OCI-LY7 (cell line): ENCODE data around the gene PTX4. TPM values are rescaled to one million over a fixed set of nuclear protein-coding genes. Genes with fewer than 3 reads are reported as not detected.

ENCODE experiments used
- BruUV-seq: library from RNA; stranded (reverse); fragments of 400-500 nt; replicated peaks from 2 replicates; lab custom pipeline; 2021; lab: Mats Ljungman, UMichigan
- CTCF ChIA-PET: fragments of 300-600 bp; sonication (Branson Sonifier 250); formaldehyde crosslinking; loops from one replicate; lab custom pipeline; 2022; ENCODE audit warnings: antibody characterized with exemption; ENCODE audit not compliant: unreplicated experiment; lab: Charles Lee
- POLR2A ChIA-PET: fragments of 300-600 bp; sonication (Branson Sonifier 250); formaldehyde crosslinking; loops from one replicate; lab custom pipeline; 2022; ENCODE audit warnings: antibody characterized with exemption; lab: Charles Lee
- DNase-seq: peaks from one replicate; pipeline ENCODE4 v3.0.0-alpha.2; 2015; ENCODE audit warnings: low spot score
- H2AFZ ChIP-seq: fragments of 200-600 bp; sonication (generic), shearing (Covaris generic); 2 replicates; pipeline ENCODE4 v1.6.1; 2014; ENCODE audit warnings: mild to moderate bottlenecking, antibody characterized with exemption, low read length, moderate library complexity
- H3K27ac ChIP-seq: fragments of 200-600 bp; sonication (generic); 2 replicates; pipeline ENCODE4 v1.5.1; 2014; ENCODE audit warnings: mixed run types, low read depth, mild to moderate bottlenecking, moderate library complexity, low read length, inconsistent platforms; ENCODE audit not compliant: poor library complexity, severe bottlenecking
- H3K36me3 ChIP-seq: fragments of 200-600 bp; sonication (generic); 2 replicates; pipeline ENCODE4 v1.6.1; 2014; ENCODE audit warnings: mild to moderate bottlenecking, antibody characterized with exemption, low read length, moderate library complexity, mixed read lengths; ENCODE audit not compliant: insufficient read depth
- H3K4me1 ChIP-seq: fragments of 200-600 bp; sonication (generic); 2 replicates; pipeline ENCODE4 v1.5.1; 2014; ENCODE audit warnings: mild to moderate bottlenecking, low read length; ENCODE audit not compliant: insufficient read depth, poor library complexity, severe bottlenecking
- H3K4me2 ChIP-seq: fragments of 200-600 bp; sonication (generic); 2 replicates; pipeline ENCODE4 v1.6.1; 2014; ENCODE audit warnings: mild to moderate bottlenecking, low read length
- H3K4me3 ChIP-seq: fragments of 200-600 bp; sonication (generic); 2 replicates; pipeline ENCODE4 v1.5.1; 2014; ENCODE audit warnings: mild to moderate bottlenecking, low read depth, low read length; ENCODE audit not compliant: poor library complexity, severe bottlenecking
- H3K79me2 ChIP-seq: fragments of 200-600 bp; sonication (generic); 2 replicates; pipeline ENCODE4 v1.6.1; 2016; ENCODE audit warnings: low read depth, mild to moderate bottlenecking, low read length, moderate library complexity, mixed read lengths; ENCODE audit not compliant: insufficient read depth
- H3K9me2 ChIP-seq: fragments of 200-600 bp; sonication (generic); 2 replicates; pipeline ENCODE4 v1.6.1; 2016; ENCODE audit warnings: mild to moderate bottlenecking, low read length, mixed read lengths; ENCODE audit not compliant: insufficient read depth
- H3K9me3 ChIP-seq: fragments of 200-600 bp; sonication (generic); 2 replicates; pipeline ENCODE4 v1.6.1; 2014; ENCODE audit warnings: mild to moderate bottlenecking, mixed run types, low read length, mixed read lengths
- H4K20me1 ChIP-seq: fragments of 200-600 bp; sonication (generic); 2 replicates; pipeline ENCODE4 v1.6.1; 2014; ENCODE audit warnings: mild to moderate bottlenecking, antibody characterized with exemption, low read length, moderate library complexity, mixed read lengths; ENCODE audit not compliant: insufficient read depth
- EZH2phosphoT487 ChIP-seq: fragments of 200-600 bp; sonication (generic); IDR thresholded peaks from 2 replicates; pipeline ENCODE4 v1.6.1; 2018; ENCODE audit warnings: low read depth, borderline replicate concordance, mild to moderate bottlenecking, mixed run types, antibody characterized with exemption, low read length, moderate library complexity, mixed read lengths
- intact Hi-C: fragments of 100-400 bp; cut with micrococcal nuclease; formaldehyde crosslinking; loops from one replicate; pipeline ENCODE4 v1.10.0; 2022; ENCODE audit not compliant: unreplicated experiment
- total RNA-seq, 2 experiments: library from RNA; depleted of rRNA in 1 of 2; stranded (reverse); fragments of >200 nt in 1 of 2; shearing (Covaris generic) in 1 of 2; gene quantifications; 2 replicates each; pipeline ENCODE4 v1.2.3, GENCODE V29; 2014 to 2022
- TF ChIP-seq, protein P1 (sequence below): fragments of 200-600 bp; sonication (generic); conservative IDR thresholded peaks from 2 replicates; pipeline ENCODE4 v1.5.1; 2014; ENCODE audit warnings: mild to moderate bottlenecking, antibody characterized with exemption, low read length, moderate library complexity, mixed read lengths

PTX4 gene
- total RNA-seq, 2 experiments from 2014 or later: not detected

DNA sequence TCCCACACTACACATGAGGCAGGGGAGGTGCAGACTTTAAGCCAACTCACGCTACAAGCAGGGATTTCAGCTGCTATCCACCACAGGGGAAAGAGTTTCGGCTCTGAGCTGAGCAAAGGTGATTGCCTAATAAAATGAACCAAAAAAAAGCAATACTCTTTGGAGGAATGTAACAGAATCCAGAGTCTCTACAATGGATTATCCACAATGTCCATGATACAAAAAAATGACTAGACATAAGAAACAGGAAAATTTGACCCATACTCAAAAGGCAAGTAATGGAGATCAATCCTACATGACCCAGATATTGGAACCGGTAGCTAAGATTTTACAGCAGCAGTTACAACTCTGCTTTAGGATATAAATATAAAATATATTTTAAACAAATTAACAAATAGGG lies 25.8 kb upstream of the PTX4 start:
- no peaks in the 10 kb centered on the region for H3K4me1 ChIP-seq
- no peak overlapping the region for H3K4me3 ChIP-seq
- peaks cover 14% of the 10 kb centered on the region; the same call in 1 of the 2 replicates for H3K36me3 ChIP-seq
- ChIA-PET POLR2A (no interaction called here), CTCF (no interaction called here)
- no peak overlapping the region for H3K27ac ChIP-seq
- no peak for DNase-seq
- H3K79me2 ChIP-seq: no peaks in the 10 kb centered on the region
- intact Hi-C loops: no loop called here
- BruUV-seq: no TSS peak
- TF ChIP-seq EZH2phosphoT487: no peak
- TF ChIP-seq, protein P1, sequence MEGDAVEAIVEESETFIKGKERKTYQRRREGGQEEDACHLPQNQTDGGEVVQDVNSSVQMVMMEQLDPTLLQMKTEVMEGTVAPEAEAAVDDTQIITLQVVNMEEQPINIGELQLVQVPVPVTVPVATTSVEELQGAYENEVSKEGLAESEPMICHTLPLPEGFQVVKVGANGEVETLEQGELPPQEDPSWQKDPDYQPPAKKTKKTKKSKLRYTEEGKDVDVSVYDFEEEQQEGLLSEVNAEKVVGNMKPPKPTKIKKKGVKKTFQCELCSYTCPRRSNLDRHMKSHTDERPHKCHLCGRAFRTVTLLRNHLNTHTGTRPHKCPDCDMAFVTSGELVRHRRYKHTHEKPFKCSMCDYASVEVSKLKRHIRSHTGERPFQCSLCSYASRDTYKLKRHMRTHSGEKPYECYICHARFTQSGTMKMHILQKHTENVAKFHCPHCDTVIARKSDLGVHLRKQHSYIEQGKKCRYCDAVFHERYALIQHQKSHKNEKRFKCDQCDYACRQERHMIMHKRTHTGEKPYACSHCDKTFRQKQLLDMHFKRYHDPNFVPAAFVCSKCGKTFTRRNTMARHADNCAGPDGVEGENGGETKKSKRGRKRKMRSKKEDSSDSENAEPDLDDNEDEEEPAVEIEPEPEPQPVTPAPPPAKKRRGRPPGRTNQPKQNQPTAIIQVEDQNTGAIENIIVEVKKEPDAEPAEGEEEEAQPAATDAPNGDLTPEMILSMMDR: no peak
- H3K4me2 ChIP-seq: no peak overlapping the region
- no peaks in the 10 kb centered on the region for H3K9me2 ChIP-seq
- no peaks in the 10 kb centered on the region for H3K9me3 ChIP-seq
- no peak overlapping the region for H2AFZ ChIP-seq
- no peaks in the 10 kb centered on the region for H4K20me1 ChIP-seq

DNA sequence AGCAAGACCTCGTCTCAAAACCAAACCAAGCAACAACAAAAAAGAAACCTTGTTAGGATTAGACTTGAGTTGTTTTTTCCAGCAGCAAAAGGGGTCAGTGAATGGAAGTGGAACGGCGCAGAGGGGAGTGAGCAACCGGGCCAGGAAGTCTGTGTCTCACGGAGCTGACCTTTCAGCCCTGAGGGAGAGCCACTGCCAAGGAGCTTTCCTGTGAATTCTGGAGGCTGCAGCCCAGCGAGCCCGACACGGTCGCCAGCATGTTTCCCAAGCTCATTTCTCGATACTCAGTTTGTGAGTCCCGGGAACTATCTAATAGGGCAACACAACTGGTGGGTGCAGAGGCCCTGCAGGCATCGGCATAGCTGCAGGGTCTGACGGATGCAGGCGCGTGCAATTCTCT lies 24.0 kb upstream of the PTX4 start:
- CTCF ChIA-PET: no interaction called here
- no peak overlapping the region for H3K4me2 ChIP-seq
- H3K9me2 ChIP-seq: no peaks in the 10 kb centered on the region
- H3K9me3 ChIP-seq: no peaks in the 10 kb centered on the region
- TF ChIP-seq, protein P1: no peak
- TF ChIP-seq EZH2phosphoT487: no peak
- no peaks in the 10 kb centered on the region for H3K4me1 ChIP-seq
- no peak overlapping the region for H3K4me3 ChIP-seq
- no peak overlapping the region for H2AFZ ChIP-seq
- peaks cover 14% of the 10 kb centered on the region; the same call in 1 of the 2 replicates for H3K36me3 ChIP-seq
- POLR2A ChIA-PET: no interaction called here
- no TSS peak for BruUV-seq
- DNase-seq: no peak
- intact Hi-C loops: no loop called here
- no peak overlapping the region for H3K27ac ChIP-seq
- H3K79me2 ChIP-seq: no peaks in the 10 kb centered on the region
- H4K20me1 ChIP-seq: no peaks in the 10 kb centered on the region

DNA sequence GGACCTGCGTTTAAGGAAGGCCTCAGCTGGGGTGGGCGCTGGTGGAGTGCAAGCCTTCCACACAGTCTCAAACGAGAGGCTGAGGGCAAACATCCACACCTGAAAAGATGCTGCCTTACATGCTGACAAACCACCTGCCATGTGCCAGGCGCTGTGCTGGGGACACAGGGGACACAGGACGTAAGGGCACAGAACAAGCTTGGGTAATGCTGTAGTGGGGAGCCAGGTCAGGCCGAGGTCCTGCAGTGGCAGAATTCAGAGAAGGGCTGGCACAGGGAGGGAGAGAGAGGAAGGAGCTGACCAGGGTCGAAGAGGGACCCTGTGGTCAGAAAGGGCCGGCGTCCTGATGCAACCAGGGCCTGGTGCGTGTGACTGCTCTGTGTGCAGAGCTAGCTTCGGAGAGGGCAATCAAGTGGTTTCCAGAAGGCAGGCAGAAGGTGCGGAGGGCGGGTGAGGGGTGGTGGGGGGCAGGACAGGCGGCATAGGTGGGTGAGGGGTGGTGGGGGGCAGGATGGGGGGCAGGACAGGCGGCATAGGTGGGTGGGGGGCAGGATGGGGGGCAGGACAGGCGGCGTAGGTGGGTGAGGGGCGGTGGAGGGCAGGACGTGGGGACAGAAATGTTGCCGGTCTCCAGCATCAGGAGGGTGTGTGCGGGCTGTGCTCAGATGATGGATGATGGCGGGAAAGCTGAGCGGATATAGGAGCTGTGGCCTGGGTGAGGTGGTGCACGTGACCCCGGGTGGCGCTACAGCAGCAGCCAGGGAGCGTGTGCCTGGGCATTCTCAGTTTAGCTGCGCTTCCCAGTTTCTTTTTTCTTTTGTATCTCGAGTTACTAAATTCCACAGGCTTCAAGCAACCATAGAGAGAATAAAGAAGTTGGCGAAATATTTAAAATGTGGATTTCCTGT lies 23.2 kb upstream of the PTX4 start:
- H3K4me2 ChIP-seq: no peak overlapping the region
- no peak overlapping the region for H3K27ac ChIP-seq
- POLR2A ChIA-PET: interaction anchor here (0.5 kb wide), 1 partner anchor 11 kb away, joined by 5 read pairs; no protein-coding TSS in a partner anchor
- H3K4me1 ChIP-seq: no peaks in the 10 kb centered on the region
- intact Hi-C loops: no loop called here
- no peaks in the 10 kb centered on the region for H3K9me2 ChIP-seq
- no peak overlapping the region for H2AFZ ChIP-seq
- no peak for DNase-seq
- no TSS peak for BruUV-seq
- H3K79me2 ChIP-seq: no peaks in the 10 kb centered on the region
- no peaks in the 10 kb centered on the region for H3K9me3 ChIP-seq
- no peak overlapping the region for H3K4me3 ChIP-seq
- CTCF ChIA-PET: no interaction called here
- TF ChIP-seq EZH2phosphoT487: no peak
- H4K20me1 ChIP-seq: no peaks in the 10 kb centered on the region
- peaks cover 14% of the 10 kb centered on the region; the same call in 1 of the 2 replicates for H3K36me3 ChIP-seq
